ENCODE data around the gene CACNA1E.

Gene CACNA1E

DNA sequence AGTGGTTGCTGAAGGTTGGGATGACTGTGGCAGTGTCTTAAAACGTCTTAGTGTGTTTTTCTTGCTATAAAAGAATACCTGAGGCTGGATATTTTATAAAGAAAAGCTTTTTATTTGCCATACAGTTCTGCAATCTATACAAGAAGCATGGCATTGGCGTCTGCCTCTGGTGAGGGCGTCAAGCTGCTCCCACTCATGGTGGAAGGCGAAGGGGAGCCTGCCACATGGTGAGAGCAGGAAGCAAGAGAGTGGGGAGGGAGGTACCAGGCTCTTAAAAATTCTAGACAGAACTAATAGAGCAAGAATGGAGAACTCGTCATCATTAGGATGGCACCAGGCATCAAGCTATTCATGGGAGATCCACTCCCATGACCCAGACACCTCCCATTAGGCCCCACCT lies 140.5 kb downstream of the CACNA1E start:
- Histone ChIP-seq H3K27ac (no peak overlapping the region), H3K79me2 (no peaks in the 10 kb centered on the region), H3K27me3 (ENCODE audit: control insufficient read depth, insufficient read depth, low read length) (no peaks in the 10 kb centered on the region), H3K36me3 (ENCODE audit: control insufficient read depth, insufficient read depth, low read length) (no peaks in the 10 kb centered on the region), H2AFZ (no peak overlapping the region), H3K4me3 (ENCODE audit: low read depth, low read length) (no peak overlapping the region), H3K4me1 (no peaks in the 10 kb centered on the region), H3K9ac (no peak overlapping the region), H3K4me2 (ENCODE audit: low read length) (no peak overlapping the region), H3K9me3 (ENCODE audit: control insufficient read depth, low read length) (no peaks in the 10 kb centered on the region)
- TF ChIP-seq, protein P1, sequence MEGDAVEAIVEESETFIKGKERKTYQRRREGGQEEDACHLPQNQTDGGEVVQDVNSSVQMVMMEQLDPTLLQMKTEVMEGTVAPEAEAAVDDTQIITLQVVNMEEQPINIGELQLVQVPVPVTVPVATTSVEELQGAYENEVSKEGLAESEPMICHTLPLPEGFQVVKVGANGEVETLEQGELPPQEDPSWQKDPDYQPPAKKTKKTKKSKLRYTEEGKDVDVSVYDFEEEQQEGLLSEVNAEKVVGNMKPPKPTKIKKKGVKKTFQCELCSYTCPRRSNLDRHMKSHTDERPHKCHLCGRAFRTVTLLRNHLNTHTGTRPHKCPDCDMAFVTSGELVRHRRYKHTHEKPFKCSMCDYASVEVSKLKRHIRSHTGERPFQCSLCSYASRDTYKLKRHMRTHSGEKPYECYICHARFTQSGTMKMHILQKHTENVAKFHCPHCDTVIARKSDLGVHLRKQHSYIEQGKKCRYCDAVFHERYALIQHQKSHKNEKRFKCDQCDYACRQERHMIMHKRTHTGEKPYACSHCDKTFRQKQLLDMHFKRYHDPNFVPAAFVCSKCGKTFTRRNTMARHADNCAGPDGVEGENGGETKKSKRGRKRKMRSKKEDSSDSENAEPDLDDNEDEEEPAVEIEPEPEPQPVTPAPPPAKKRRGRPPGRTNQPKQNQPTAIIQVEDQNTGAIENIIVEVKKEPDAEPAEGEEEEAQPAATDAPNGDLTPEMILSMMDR (IDR thresholded peaks at IDR 0.05): no peak

DNA sequence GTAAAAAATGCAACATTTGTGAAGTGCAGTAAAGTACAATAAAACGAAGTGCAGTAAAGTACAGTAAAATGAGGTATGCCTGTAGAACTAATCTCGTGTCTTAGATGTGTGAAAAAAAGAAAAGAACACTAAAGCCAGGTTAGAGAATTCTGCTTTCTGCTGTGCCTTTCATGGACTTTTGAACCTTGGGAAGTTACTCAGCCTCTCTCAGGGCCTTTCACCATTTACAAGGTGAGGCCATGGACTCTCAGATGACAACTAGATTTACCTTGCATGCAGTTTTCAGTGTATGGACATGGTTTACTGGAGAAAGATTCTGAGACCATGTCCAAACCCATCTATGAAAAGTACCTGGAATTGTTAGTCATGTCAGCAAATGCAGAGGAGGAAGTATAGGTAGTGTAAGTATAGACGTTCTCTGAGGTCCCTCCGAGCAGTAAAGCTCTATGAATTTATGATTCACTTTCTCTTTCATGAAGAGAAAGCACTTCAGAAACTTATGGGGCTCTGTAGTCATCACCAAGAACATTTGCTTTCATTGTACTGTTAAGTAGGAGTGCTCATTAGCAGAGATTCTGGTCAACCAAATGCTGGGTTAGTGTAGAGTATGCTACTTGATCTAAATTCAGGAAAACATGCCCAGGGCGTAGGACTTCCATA lies 143.1 kb downstream of the CACNA1E start:
- no peaks in the 10 kb centered on the region for H3K9me3 ChIP-seq (ENCODE audit: control insufficient read depth, low read length)
- no peak overlapping the region for H3K4me2 ChIP-seq (ENCODE audit: low read length)
- H3K9ac ChIP-seq: no peak overlapping the region
- H3K27ac ChIP-seq: no peak overlapping the region
- no peak overlapping the region for H2AFZ ChIP-seq
- TF ChIP-seq, protein P1 (IDR thresholded peaks at IDR 0.05): no peak
- no peaks in the 10 kb centered on the region for H3K79me2 ChIP-seq
- H3K36me3 ChIP-seq (ENCODE audit: control insufficient read depth, insufficient read depth, low read length): no peaks in the 10 kb centered on the region
- no peak overlapping the region for H3K4me3 ChIP-seq (ENCODE audit: low read depth, low read length)
- H3K4me1 ChIP-seq: no peaks in the 10 kb centered on the region
- H3K27me3 ChIP-seq (ENCODE audit: control insufficient read depth, insufficient read depth, low read length): no peaks in the 10 kb centered on the region

DNA sequence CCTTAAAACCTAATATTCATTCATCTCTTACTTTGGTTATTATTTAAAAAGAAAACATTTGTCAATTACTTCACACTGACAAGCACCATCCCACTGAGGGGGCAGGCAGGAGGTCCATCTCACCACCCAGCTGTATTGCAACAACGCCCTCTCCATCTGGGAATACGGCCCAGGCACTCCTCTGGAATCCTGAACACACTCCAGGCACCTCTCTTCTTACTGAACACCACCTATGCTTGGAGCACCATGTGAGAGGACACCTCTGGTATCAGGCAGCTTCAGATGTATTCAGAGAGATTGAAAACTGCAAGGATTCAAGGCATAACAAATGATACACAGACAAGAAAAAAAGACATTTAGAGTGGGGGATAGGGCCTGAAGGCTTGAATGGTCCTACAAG lies 147.1 kb downstream of the CACNA1E start:
- no peaks in the 10 kb centered on the region for H3K4me1 ChIP-seq
- H3K27me3 ChIP-seq (ENCODE audit: control insufficient read depth, insufficient read depth, low read length): no peaks in the 10 kb centered on the region

DNA sequence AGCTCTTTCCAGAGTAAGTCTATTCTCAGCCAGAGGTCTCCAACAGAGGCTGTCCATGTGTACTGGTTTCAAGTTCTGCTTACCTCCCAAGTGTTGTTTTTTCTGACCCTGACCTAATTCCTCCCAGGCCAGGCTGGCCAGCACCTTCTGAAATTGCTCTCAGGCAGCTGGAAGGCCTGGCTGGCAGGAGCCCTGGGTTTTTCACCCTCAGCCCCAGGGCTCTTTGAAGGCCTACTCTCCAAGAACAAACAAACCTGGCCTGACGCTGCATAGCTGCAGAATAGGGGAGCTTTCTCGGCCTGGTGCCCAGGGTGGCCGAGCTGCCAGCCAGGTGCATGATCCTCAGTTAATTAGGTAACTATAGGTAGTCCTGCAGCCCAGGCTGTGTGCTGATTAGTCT lies 147.5 kb downstream of the CACNA1E start:
- no peaks in the 10 kb centered on the region for H3K4me1 ChIP-seq
- no peak overlapping the region for H3K27ac ChIP-seq
- no peaks in the 10 kb centered on the region for H3K79me2 ChIP-seq
- no peak overlapping the region for H3K4me3 ChIP-seq (ENCODE audit: low read depth, low read length)
- H3K9me3 ChIP-seq (ENCODE audit: control insufficient read depth, low read length): no peaks in the 10 kb centered on the region
- H3K27me3 ChIP-seq (ENCODE audit: control insufficient read depth, insufficient read depth, low read length): no peaks in the 10 kb centered on the region
- TF ChIP-seq, protein P1 (IDR thresholded peaks at IDR 0.05): no peak
- no peak overlapping the region for H2AFZ ChIP-seq
- no peak overlapping the region for H3K9ac ChIP-seq
- H3K36me3 ChIP-seq (ENCODE audit: control insufficient read depth, insufficient read depth, low read length): no peaks in the 10 kb centered on the region
- H3K4me2 ChIP-seq (ENCODE audit: low read length): no peak overlapping the region

More for the DNA sequence above, 147.1 kb downstream of the CACNA1E start:
- Histone ChIP-seq H3K4me3 (ENCODE audit: low read depth, low read length) (no peak overlapping the region), H3K4me2 (ENCODE audit: low read length) (no peak overlapping the region), H2AFZ (no peak overlapping the region), H3K79me2 (no peaks in the 10 kb centered on the region), H3K9ac (no peak overlapping the region), H3K36me3 (ENCODE audit: control insufficient read depth, insufficient read depth, low read length) (no peaks in the 10 kb centered on the region), H3K9me3 (ENCODE audit: control insufficient read depth, low read length) (no peaks in the 10 kb centered on the region), H3K27ac (no peak overlapping the region)
- TF ChIP-seq, protein P1 (IDR thresholded peaks at IDR 0.05): no peak

DNA sequence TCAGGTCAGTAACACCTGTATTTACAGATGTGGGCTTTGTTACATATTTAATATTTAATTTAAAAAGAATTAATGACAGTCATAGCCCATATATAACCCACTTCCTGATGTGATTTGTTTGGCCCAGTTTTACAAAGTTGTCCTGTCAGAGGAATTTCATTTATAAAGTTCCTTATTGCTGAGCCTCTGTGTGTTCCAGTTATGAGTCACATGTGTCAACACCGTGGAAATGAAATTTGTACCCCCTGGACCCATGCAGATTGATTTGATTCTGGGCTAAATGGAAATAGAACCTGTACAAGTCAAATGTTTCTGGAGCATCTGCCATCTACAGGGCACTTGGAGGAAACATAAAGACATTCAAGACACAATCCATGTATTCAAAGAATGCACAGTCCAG lies 149.2 kb downstream of the CACNA1E start:
- no peaks in the 10 kb centered on the region for H3K4me1 ChIP-seq
- no peaks in the 10 kb centered on the region for H3K9me3 ChIP-seq (ENCODE audit: control insufficient read depth, low read length)
- no peak overlapping the region for H3K4me2 ChIP-seq (ENCODE audit: low read length)
- no peaks in the 10 kb centered on the region for H3K27me3 ChIP-seq (ENCODE audit: control insufficient read depth, insufficient read depth, low read length)
- no peaks in the 10 kb centered on the region for H3K79me2 ChIP-seq
- H3K9ac ChIP-seq: no peak overlapping the region
- no peak overlapping the region for H3K27ac ChIP-seq
- no peak overlapping the region for H3K4me3 ChIP-seq (ENCODE audit: low read depth, low read length)
- H3K36me3 ChIP-seq (ENCODE audit: control insufficient read depth, insufficient read depth, low read length): no peaks in the 10 kb centered on the region
- H2AFZ ChIP-seq: no peak overlapping the region
- TF ChIP-seq, protein P1 (IDR thresholded peaks at IDR 0.05): no peak
